Measurements from ENCODE around the gene TMEFF2. TPM values are rescaled to one million over a fixed set of nuclear protein-coding genes. Genes with fewer than 3 reads are reported as not detected.

The TMEFF2 gene
- total and polyA plus RNA-seq, 2 of the 4 experiments (the other 2 are of a cell fraction), result 1.3 to 3.0 TPM

DNA sequence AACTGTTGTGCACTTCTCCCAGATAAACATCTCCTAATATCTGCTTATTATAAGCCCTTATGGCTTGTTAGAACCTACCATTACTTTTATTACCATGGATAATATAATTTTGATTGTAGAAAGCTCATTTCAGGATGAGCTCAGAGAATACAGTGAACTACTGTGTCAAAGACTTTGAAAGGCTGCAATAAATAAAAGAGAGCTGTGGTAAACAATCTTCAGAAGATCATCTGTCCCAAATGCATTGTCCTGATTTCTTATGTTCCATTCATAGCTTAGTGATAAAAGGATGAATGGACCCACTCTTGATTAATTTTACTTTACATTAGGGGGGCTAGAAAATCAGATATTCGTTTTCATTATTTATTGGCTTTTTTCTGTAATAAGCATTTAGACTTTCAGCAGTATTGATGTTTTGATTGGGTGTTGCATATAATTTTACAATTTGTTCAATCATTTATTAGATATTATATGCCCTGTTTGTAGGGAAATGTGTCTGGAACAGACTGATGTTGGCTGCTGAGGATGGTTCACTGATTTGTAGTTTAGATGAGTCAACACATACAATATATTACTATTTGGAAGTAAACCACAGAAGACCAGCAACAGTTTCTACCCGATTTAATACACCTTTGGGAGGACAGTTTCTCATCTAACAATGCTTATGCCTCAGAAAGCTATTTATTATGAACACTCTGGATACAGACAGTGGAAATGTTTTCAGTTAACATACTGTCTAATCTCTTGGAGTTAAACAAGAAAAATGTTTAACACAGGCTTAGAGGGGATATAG lies 147.2 kb downstream of the TMEFF2 start:
- ChIA-PET CTCF (no interaction called here), POLR2A (ENCODE audit: unreplicated experiment) (no interaction called here)
- Histone ChIP-seq H3K14ac (replicated peaks; ENCODE audit: low read depth, low read length) (no peak overlapping the region), H2AK5ac (ENCODE audit: low read depth, low read length) (no peak overlapping the region), H3K36me3 (ENCODE audit: control insufficient read depth, insufficient read depth, low read length) (no peaks in the 10 kb centered on the region), H2AFZ (replicated peaks; ENCODE audit: low read length, poor library complexity) (no peak overlapping the region), H4K5ac (ENCODE audit: low read depth, low read length) (no peak overlapping the region), H3K9me1 (ENCODE audit: insufficient read depth, low read length) (no peaks in the 10 kb centered on the region; the same call in 1 of the 2 replicates), H4K8ac (ENCODE audit: low read depth in 2 of 2, low read length in 2 of 2) (no peak overlapping the region), H4K91ac (ENCODE audit: insufficient read depth, low read depth, low read length) (no peak overlapping the region), H3K23ac (ENCODE audit: low read depth, low read length) (no peak overlapping the region), H2AK9ac (replicated peaks; ENCODE audit: low read depth, low read length, poor library complexity) (no peak overlapping the region), H3K4ac (ENCODE audit: low read depth, low read length) (no peak overlapping the region), H2BK120ac (ENCODE audit: low read depth, low read length) (no peak overlapping the region), H4K20me1 (ENCODE audit: insufficient read depth, low read length) (no peaks in the 10 kb centered on the region), H3K27ac (ENCODE audit: insufficient read depth, low read length) (no peak overlapping the region), H2BK20ac (ENCODE audit: low read depth, low read length) (no peak overlapping the region), H2BK5ac (ENCODE audit: low read depth, low read length, poor library complexity, severe bottlenecking) (no peak overlapping the region), H3K9me3 (ENCODE audit: control insufficient read depth, insufficient read depth, low read length) (no peaks in the 10 kb centered on the region), H3K56ac (ENCODE audit: extremely low read depth, insufficient read depth, low read length) (no peak overlapping the region), H2BK15ac (ENCODE audit: low read depth, low read length) (no peak overlapping the region), H3K18ac (ENCODE audit: low read depth, low read length) (no peak overlapping the region), H3K9ac (ENCODE audit: low read depth, low read length) (no peak overlapping the region), H3K4me1 (ENCODE audit: control insufficient read depth, insufficient read depth, low read length) (peaks cover 1% of the 10 kb centered on the region; the same call in 1 of the 2 replicates), H3K4me3 (ENCODE audit: insufficient read depth, low read depth, low read length) (no peak overlapping the region), H3K4me2 (ENCODE audit: low read depth, low read length) (no peak overlapping the region), H3K79me1 (ENCODE audit: low read depth in 1 of 2, low read length in 2 of 2) (no peaks in the 10 kb centered on the region), H3K27me3 (ENCODE audit: control insufficient read depth, insufficient read depth, low read length) (no peaks in the 10 kb centered on the region)
- DNase-seq (peak; percentile 7), ATAC-seq (ENCODE audit: low read depth) (no peak)
- dilution Hi-C loops (cut with HindIII; ENCODE audit: low sequenced_read_pairs, unreplicated experiment), result no loop called here
- intact Hi-C loops (cut with micrococcal nuclease), result no loop called here
- no TSS peak for BruUV-seq (replicated peaks)
- TF ChIP-seq NFE2L2 (IDR thresholded peaks at IDR 0.05; ENCODE audit: low read depth, low read length) (no peak), MXI1 (IDR thresholded peaks at IDR 0.05; ENCODE audit: borderline replicate concordance, low read depth, low read length) (no peak), MAZ (IDR thresholded peaks at IDR 0.05; ENCODE audit: borderline replicate concordance, low read depth, low read length) (no peak)
- TF ChIP-seq, protein P1, sequence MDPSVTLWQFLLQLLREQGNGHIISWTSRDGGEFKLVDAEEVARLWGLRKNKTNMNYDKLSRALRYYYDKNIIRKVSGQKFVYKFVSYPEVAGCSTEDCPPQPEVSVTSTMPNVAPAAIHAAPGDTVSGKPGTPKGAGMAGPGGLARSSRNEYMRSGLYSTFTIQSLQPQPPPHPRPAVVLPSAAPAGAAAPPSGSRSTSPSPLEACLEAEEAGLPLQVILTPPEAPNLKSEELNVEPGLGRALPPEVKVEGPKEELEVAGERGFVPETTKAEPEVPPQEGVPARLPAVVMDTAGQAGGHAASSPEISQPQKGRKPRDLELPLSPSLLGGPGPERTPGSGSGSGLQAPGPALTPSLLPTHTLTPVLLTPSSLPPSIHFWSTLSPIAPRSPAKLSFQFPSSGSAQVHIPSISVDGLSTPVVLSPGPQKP (IDR thresholded peaks at IDR 0.05; ENCODE audit: borderline replicate concordance, low read depth, low read length), result no peak
- WGBS, 2 experiments (ENCODE audit: extremely low coverage in 2 of 2, insufficient read length in 1 of 2), result no CpG with 5 or more reads among the region's 2 CpGs
- in situ Hi-C loops (cut with MboI; ENCODE audit: low sequenced_read_pairs), result no loop called here

All from IMR-90 (cell line).